Ovary (tissue), 9 donors: ENCODE measurements around the gene KCTD3. TPM values are rescaled to one million over a fixed set of nuclear protein-coding genes. Genes with fewer than 3 reads are reported as not detected.

Experiments used
- DNase-seq, 5 donors: peaks; one replicate each; pipeline ENCODE4 v3.0.0-alpha.2; 2019 to 2020
- H3K27ac ChIP-seq, 2 donors: fragments of 200-600 bp; one replicate each; pipeline versions ENCODE4 v1.5.1 to v1.8.0; 2019 to 2022
- H3K27me3 ChIP-seq: fragments of 200-600 bp; one replicate; pipeline ENCODE4 v1.8.0; 2022
- H3K36me3 ChIP-seq: fragments of 200-600 bp; sonication (generic); one replicate; pipeline ENCODE4 v1.5.1; 2019
- H3K4me1 ChIP-seq: one replicate; pipeline ENCODE4 v1.8.1; 2013; ENCODE audit warnings: mild to moderate bottlenecking, moderate library complexity; ENCODE audit not compliant: insufficient read depth
- H3K4me3 ChIP-seq: fragments of 200-600 bp; sonication (generic); one replicate; pipeline ENCODE4 v1.5.1; 2017
- H3K9me3 ChIP-seq, 2 donors: fragments of 200-600 bp in 1 of 2; sonication (generic) in 1 of 2; one replicate each; pipeline versions ENCODE4 v1.5.1 to v1.8.1; 2013 to 2019; ENCODE audit warnings: mild to moderate bottlenecking in 1 of 2, moderate library complexity in 1 of 2
- CTCF ChIP-seq, 3 donors: fragments of 450-650 bp in 2 of 3; fragments of 200-600 bp in 1 of 3; IDR thresholded peaks; one replicate each; pipeline versions ENCODE4 v1.5.1 to v1.8.0; 2016 to 2022; ENCODE audit warnings: antibody characterized with exemption in 3 of 3, mild to moderate bottlenecking in 1 of 3
- EP300 ChIP-seq: sonication (generic); formaldehyde crosslinking; IDR thresholded peaks from one replicate; pipeline ENCODE4 v1.6.1; 2017; ENCODE audit warnings: antibody characterized with exemption
- POLR2A ChIP-seq: fragments of 450-650 bp; IDR thresholded peaks from one replicate; pipeline ENCODE4 v1.6.1; 2017; ENCODE audit warnings: antibody characterized with exemption, mild to moderate bottlenecking, moderate library complexity
- WGBS, 3 donors: extraction: QIAGEN DNeasy Blood & Tissue Kit in 1 of 3; methylation state at CpG; one replicate each; pipeline versions ENCODE4 v1.1.5 to v1.1.7; 2013 to 2017; 5-methylcytosine and 5-hydroxymethylcytosine counted together
- intact Hi-C, 4 donors: fragments of 100-400 bp; cut with DNase I; formaldehyde crosslinking; loops; one replicate each; pipeline versions ENCODE4 v1.11.0 to v1.15.1; 2022 to 2023
- polyA plus RNA-seq, 2 donors: library from polyadenylated mRNA; stranded (reverse); fragments of 200-250 nt in 1 of 2; fragments of 350-450 nt in 1 of 2; fragmentation: Illumina TruSeq in 1 of 2; extraction: RNeasy Lipid Tissue Mini Kit (QIAGEN cat#74804) in 1 of 2; gene quantifications; one replicate each; pipeline ENCODE4 v1.2.3, GENCODE V29; 2013 to 2014
- total RNA-seq, 7 donors: library from RNA; depleted of rRNA in 2 of 7; stranded (reverse); fragments of >200 nt in 2 of 7; fragmentation: NEBNext Ultra II Directional in 3 of 7; extraction: Animal tissue kit (Norgen Biotek cat#: 25700) in 3 of 7; gene quantifications; one replicate each; pipeline versions ENCODE4 v1.1.0 to v1.2.4, GENCODE V29; 2016 to 2023
- donor health status: DM: no; HTN: no; CAD: no; lungs with moderate emphysema.
- donor health status: DM: no; HTN: no; CAD: no.
- donor health status: Bipolar disorder and iron deficiency.
- donor health status: DM: yes; HTN: yes; CAD: no.
- donor health status: DM: no; HTN: no; CAD: no.
- donor health status: DM: yes; HTN: yes; CAD: no.

The KCTD3 gene
- total and polyA plus RNA-seq, 9 donors, result 23.8 to 39.1 (median 28.9) TPM

- Histone ChIP-seq H3K36me3 (no peaks in the 10 kb centered on the region), H3K27ac (no peak overlapping the region), H3K4me1 (no peaks in the 10 kb centered on the region), H3K27me3 (no peaks in the 10 kb centered on the region), H3K9me3 (no peaks in the 10 kb centered on the region), H3K4me3 (no peak overlapping the region)
- TF ChIP-seq POLR2A, result no peak
- no peak for TF ChIP-seq CTCF (IDR thresholded peaks at IDR 0.05)
- TF ChIP-seq EP300, result no peak
- intact Hi-C loops, result no loop called here
- DNase-seq, result no peak
Observed at GRCh38 chr1:215660259-215660658, 93.2 kb downstream of the KCTD3 start.

- Histone ChIP-seq H3K36me3 (no peaks in the 10 kb centered on the region), H3K4me1 (no peaks in the 10 kb centered on the region), H3K4me3 (no peak overlapping the region), H3K27me3 (no peaks in the 10 kb centered on the region), H3K9me3 (no peaks in the 10 kb centered on the region), H3K27ac (no peak overlapping the region)
- no peak for DNase-seq
- no peak for TF ChIP-seq CTCF (IDR thresholded peaks at IDR 0.05)
- TF ChIP-seq EP300, result no peak
- no peak for TF ChIP-seq POLR2A
- WGBS, 3 donors, result 78 to 93% (median 81%) methylated on average over 1 of the region's 1 CpG
- intact Hi-C loops, result no loop called here
Observed at GRCh38 chr1:215661033-215661432, 93.9 kb downstream of the KCTD3 start.

- WGBS, 3 donors, result 39 to 61% (median 52%) methylated on average over 4 of the region's 4 CpGs
- intact Hi-C loops, result no loop called here
Observed at GRCh38 chr1:215665215-215665614, 98.1 kb downstream of the KCTD3 start.

GRCh38 chr1:215667761-215668160, 100.7 kb downstream of the KCTD3 start:
- intact Hi-C loops, result no loop called here
- H3K9me3 ChIP-seq, result no peaks in the 10 kb centered on the region
- no peaks in the 10 kb centered on the region for H3K4me1 ChIP-seq
- no peaks in the 10 kb centered on the region for H3K27me3 ChIP-seq
- DNase-seq, result no peak
- WGBS, 3 donors, result 51 to 62% (median 58%) methylated on average over 2 of the region's 2 CpGs
- TF ChIP-seq POLR2A, result no peak
- TF ChIP-seq CTCF (IDR thresholded peaks at IDR 0.05), result no peak
- no peak for TF ChIP-seq EP300
- no peak overlapping the region for H3K27ac ChIP-seq
- H3K36me3 ChIP-seq, result no peaks in the 10 kb centered on the region
- no peak overlapping the region for H3K4me3 ChIP-seq

More at GRCh38 chr1:215665215-215665614, 98.1 kb downstream of the KCTD3 start:
- TF ChIP-seq EP300 (no peak), CTCF (IDR thresholded peaks at IDR 0.05) (no peak), POLR2A (no peak)
- Histone ChIP-seq H3K9me3 (no peaks in the 10 kb centered on the region), H3K36me3 (no peaks in the 10 kb centered on the region), H3K27me3 (no peaks in the 10 kb centered on the region), H3K4me1 (no peaks in the 10 kb centered on the region), H3K4me3 (no peak overlapping the region), H3K27ac (no peak overlapping the region)
- no peak for DNase-seq
